ACC112 (cell line): Measurements from ENCODE around the gene EME2.
A peak's percentile ranks its signal among the peaks of the same experiment; 100 is the strongest.

Experiments
- H2AFZ ChIP-seq: fragments of 200-600 bp; sonication (generic); one replicate; pipeline ENCODE4 v1.6.0; 2017; ENCODE audit warnings: antibody characterized with exemption, low read length; ENCODE audit not compliant: unreplicated experiment
- H3K27ac ChIP-seq: fragments of 200-600 bp; sonication (generic); 2 replicates; pipeline ENCODE4 v1.5.1; 2014; ENCODE audit warnings: low read depth, mild to moderate bottlenecking, antibody characterized with exemption, low read length, moderate library complexity
- H3K27me3 ChIP-seq: fragments of 200-600 bp; sonication (generic); 2 replicates; pipeline ENCODE4 v1.6.1; 2014; ENCODE audit warnings: mild to moderate bottlenecking, antibody characterized with exemption, low read length, moderate library complexity, mixed read lengths; ENCODE audit not compliant: insufficient read depth
- H3K36me3 ChIP-seq: fragments of 200-600 bp; sonication (generic); 2 replicates; pipeline ENCODE4 v1.6.1; 2016; ENCODE audit warnings: mild to moderate bottlenecking, antibody characterized with exemption, low read length, moderate library complexity, mixed read lengths; ENCODE audit not compliant: insufficient read depth
- H3K4me1 ChIP-seq: fragments of 200-600 bp; sonication (generic); one replicate; pipeline ENCODE4 v1.6.1; 2016; ENCODE audit warnings: low read length, mixed read lengths; ENCODE audit not compliant: insufficient read depth, unreplicated experiment, control insufficient read depth
- H3K4me3 ChIP-seq: fragments of 200-600 bp; sonication (generic); 2 replicates; pipeline ENCODE4 v1.5.1; 2014; ENCODE audit warnings: mild to moderate bottlenecking, low read depth, low read length
- H3K79me2 ChIP-seq: fragments of 200-600 bp; sonication (generic); one replicate; pipeline ENCODE4 v1.6.0; 2016; ENCODE audit warnings: low read length; ENCODE audit not compliant: control insufficient read depth, unreplicated experiment, insufficient read depth

EME2 gene

DNA sequence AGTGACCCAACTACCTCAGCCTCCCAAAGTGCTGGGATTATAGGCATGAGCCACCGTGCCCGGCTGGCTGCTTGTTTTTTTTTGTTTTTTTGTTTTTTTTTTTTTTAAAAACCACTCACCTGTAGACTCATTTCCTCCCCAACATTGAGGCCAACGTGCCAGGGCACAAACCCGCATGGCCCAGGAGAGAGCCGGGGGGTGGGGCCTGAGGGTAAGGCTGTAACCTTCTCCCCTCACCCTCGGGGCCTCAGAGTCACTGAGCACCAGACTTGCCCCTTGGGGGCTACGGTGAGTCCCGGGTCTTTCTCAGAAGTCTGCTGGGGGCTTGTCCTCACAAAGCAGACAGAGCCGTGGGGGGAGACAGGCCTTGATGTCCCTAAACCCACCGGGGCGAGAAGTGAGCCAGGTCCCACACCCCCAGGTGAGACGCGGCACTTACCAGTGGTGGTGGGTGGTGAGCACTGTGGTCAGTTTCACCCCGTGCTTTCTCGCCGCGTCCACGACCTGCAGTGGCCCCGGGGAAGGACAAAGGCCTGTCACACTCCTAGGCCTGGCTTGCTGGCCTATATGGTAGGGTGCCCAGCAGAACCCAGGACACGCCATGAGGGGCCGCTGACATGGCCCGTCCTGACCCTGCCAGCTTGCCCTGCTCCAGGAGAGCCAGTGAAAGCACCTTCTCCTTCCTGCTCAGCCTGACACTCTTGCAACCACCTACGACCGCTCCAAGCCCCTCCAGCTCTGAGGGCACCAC, 49.4 kb downstream of the EME2 start:
- Histone ChIP-seq H2AFZ (no peak overlapping the region), H3K27me3 (no peaks in the 10 kb centered on the region), H3K4me3 (no peak overlapping the region), H3K27ac (no peak overlapping the region), H3K4me1 (peaks cover 6% of the 10 kb centered on the region), H3K36me3 (no peaks in the 10 kb centered on the region), H3K79me2 (no peaks in the 10 kb centered on the region)

DNA sequence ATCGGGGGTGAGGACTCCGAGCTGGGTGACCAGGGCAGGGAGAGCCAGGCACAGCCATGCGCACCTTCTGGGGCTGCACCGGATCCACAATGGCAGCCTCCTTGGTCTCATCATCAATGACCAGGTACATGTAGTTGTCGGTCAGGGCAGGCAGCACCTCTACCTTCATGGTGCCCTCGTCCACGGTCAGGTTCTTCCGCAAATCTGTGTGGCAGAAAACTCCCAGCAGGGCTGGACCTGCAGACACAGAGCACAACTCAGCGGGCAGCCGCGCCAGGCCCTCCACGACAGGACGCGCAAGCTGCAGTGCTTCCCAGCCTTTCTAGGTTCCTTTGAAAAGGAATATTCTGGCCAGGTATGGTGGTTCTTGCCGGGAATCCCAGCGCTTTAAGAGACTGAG, 50.2 kb downstream of the EME2 start:
- H2AFZ ChIP-seq: no peak overlapping the region
- no peaks in the 10 kb centered on the region for H3K36me3 ChIP-seq
- H3K4me3 ChIP-seq: no peak overlapping the region
- H3K27ac ChIP-seq: no peak overlapping the region
- H3K79me2 ChIP-seq: peaks cover 7% of the 10 kb centered on the region
- H3K4me1 ChIP-seq: peaks cover 6% of the 10 kb centered on the region
- H3K27me3 ChIP-seq: no peaks in the 10 kb centered on the region

DNA sequence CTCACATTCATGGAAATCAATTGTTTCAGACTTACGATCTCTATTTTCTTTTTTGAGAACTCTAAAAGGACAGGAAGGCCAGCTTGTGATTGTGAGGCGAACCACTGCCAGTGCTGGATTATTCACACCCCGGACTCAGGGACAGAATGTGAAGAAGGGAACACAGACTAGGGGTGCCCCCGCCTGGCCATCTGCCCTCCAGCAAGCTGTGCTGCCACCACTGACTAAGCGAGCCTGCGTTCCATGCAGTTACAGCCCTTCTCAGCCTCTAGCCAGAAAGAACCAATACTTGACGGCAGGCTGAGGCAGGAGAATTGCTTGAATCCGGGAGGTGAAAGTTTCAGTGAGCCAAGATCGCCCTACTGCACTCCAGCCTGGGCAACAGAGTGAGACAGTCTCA, 51.2 kb downstream of the EME2 start:
- Histone ChIP-seq H3K79me2 (peaks cover 15% of the 10 kb centered on the region), H3K4me3 (no peak overlapping the region), H3K36me3 (no peaks in the 10 kb centered on the region), H3K27ac (no peak overlapping the region), H3K4me1 (peaks cover 10% of the 10 kb centered on the region), H2AFZ (no peak overlapping the region), H3K27me3 (no peaks in the 10 kb centered on the region)

DNA sequence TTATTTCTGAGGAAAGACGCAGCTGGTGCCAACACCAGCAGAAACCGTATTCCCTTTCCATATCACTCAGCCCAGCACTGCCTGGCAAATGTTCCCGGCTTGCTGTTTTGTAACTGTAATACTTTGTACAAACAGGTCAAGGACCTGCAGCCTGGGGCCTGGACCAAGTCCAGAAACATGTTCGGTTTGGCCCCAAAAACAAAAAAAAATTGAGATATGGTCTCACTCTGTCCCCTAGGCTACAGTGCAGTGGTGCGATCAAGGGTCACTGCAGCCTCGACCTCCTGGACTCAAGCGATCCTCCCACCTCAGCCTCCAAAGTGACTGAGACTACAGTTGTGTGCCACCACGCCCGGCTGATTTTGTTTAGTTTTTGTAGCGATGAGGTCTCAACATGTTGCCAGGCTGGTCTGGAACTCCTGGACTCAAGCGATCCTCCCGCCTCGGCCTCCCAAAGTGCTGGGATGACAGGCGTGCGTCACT, 52.8 kb downstream of the EME2 start:
- Histone ChIP-seq H3K36me3 (peaks cover 4% of the 10 kb centered on the region; the same call in 1 of the 2 replicates), H3K27me3 (no peaks in the 10 kb centered on the region), H3K79me2 (peaks cover 30% of the 10 kb centered on the region), H3K27ac (no peak overlapping the region), H2AFZ (no peak overlapping the region), H3K4me3 (peak overlapping the region; percentile 86), H3K4me1 (peaks cover 22% of the 10 kb centered on the region)
